Mammary epithelial cell (primary cell): ENCODE data around the gene WDR27.

Experiments
- CTCF ChIP-seq, 2 donors: IDR thresholded peaks in 1 of 2; conservative IDR thresholded peaks in 1 of 2; 2 replicates each; pipeline ENCODE4 v1.5.1; 2011 to 2012; ENCODE audit warnings: inconsistent platforms in 2 of 2, low read length in 2 of 2, mild to moderate bottlenecking in 2 of 2, control low read depth in 1 of 2, low read depth in 1 of 2; ENCODE audit not compliant: insufficient read depth in 1 of 2; ENCODE audit errors: extremely low read depth in 1 of 2
- EZH2 ChIP-seq: IDR thresholded peaks from 2 replicates; pipeline ENCODE4 v1.6.1; 2012; ENCODE audit warnings: low read length, inconsistent platforms, borderline replicate concordance

- TF ChIP-seq CTCF (conservative IDR thresholded peaks at IDR 0.05 in 1 of 2, IDR thresholded peaks at IDR 0.05 in 1 of 2; ENCODE audit: extremely low read depth in 1 of 2, insufficient read depth in 1 of 2, low read depth in 1 of 2, low read length in 2 of 2) (no peak), EZH2 (no peak)
These were observed 58.3 kb downstream of the WDR27 start for GRCh38 chr6:169643521-169643920.
